Measurements from ENCODE around the gene ZIK1. TPM values are rescaled to one million over a fixed set of nuclear protein-coding genes. Genes with fewer than 3 reads are reported as not detected.

Gene ZIK1
- total and polyA plus RNA-seq, 12 donors: 1.2 to 5.4 (median 4.2) TPM

- Histone ChIP-seq H3K4me1 (peaks cover 6 to 33% (median 24%) of the 10 kb centered on the region in 9 donors), H3K4me3 (peak overlapping the region; percentile 29 to 89 (median 76)), H3K36me3 (peaks cover 0 to 30% (median 4%) of the 10 kb centered on the region in 9 donors), H3K9me3 (peaks cover 0 to 79% (median 19%) of the 10 kb centered on the region in 11 donors), H3K27ac (peak overlapping the region in 6 of 10 donors; percentile 46 to 85 (median 74)), H3K27me3 (no peaks in the 10 kb centered on the region)
- intact Hi-C loops (cut with DNase I): no loop called here
- ATAC-seq: no peak
- no peak for TF ChIP-seq CTCF (IDR thresholded peaks at IDR 0.05)
- 35 to 41% methylated on average over 21 of the region's 21 CpGs for WGBS, 2 donors
- peak in 1 of 2 donors; percentile 9 for DNase-seq
These were observed 833 bp upstream of the ZIK1 start for GRCh38 chr19:57583104-57583520.

- intact Hi-C loops (cut with DNase I): loop anchor here in 1 of 10 donors (5.0 kb wide), 1 partner anchor 45 kb away; the partner anchor contains the start of gene ZNF211
- Histone ChIP-seq H3K27me3 (no peaks in the 10 kb centered on the region), H3K36me3 (peaks cover 0 to 74% (median 41%) of the 10 kb centered on the region in 9 donors), H3K4me1 (peaks cover 5 to 22% (median 16%) of the 10 kb centered on the region in 9 donors), H3K4me3 (no peak overlapping the region), H3K27ac (no peak overlapping the region), H3K9me3 (peaks cover 0 to 95% (median 63%) of the 10 kb centered on the region in 11 donors)
- 96 to 100% methylated on average over 1 of the region's 1 CpG for WGBS, 2 donors
- no peak for DNase-seq
- ATAC-seq: no peak
- no peak for TF ChIP-seq CTCF (IDR thresholded peaks at IDR 0.05)
These were observed 3.6 kb downstream of the ZIK1 start for GRCh38 chr19:57587529-57587928.

DNA sequence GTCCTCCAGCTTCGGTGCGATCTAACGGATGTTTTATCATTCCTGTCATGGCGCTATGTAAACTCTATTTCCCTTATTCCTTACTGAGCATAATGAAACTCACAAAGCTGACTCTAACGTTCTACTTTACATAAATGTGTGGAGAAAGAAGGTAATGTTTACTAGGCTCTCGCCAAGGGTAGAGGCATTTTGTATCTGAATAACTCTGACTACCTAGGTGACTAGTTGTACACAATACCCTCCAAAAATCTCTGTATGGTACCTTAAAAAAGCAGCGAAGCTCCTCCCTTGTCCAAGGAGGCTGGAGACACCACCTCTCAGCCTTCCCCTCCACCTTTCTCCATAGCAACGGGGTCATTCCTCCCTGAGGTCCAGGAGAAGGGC is 15.4 kb downstream of the ZIK1 start:
- H3K27ac ChIP-seq: peak overlapping the region in 9 of 10 donors; percentile 41 to 84 (median 67)
- H3K4me3 ChIP-seq: peak overlapping the region; percentile 60 to 97 (median 83)
- intact Hi-C loops (cut with DNase I): loop anchor here in 2 of 10 donors (1.0 to 2.0 kb wide), 2 partner anchors 21 to 34 kb away; partner anchors contain the start of genes ZNF211 (in 1 of the 2) and ZNF416 (in 1 of the 2)
- H3K36me3 ChIP-seq: peaks cover 0 to 17% (median 0%) of the 10 kb centered on the region in 9 donors
- WGBS, 2 donors: 44 to 50% methylated on average over 8 of the region's 8 CpGs
- H3K4me1 ChIP-seq: peaks cover 2 to 21% (median 10%) of the 10 kb centered on the region in 9 donors
- no peaks in the 10 kb centered on the region for H3K27me3 ChIP-seq
- H3K9me3 ChIP-seq: peaks cover 0 to 68% (median 6%) of the 10 kb centered on the region in 11 donors
- no peak for TF ChIP-seq CTCF (IDR thresholded peaks at IDR 0.05)
- DNase-seq (no peak), ATAC-seq (no peak)

DNA sequence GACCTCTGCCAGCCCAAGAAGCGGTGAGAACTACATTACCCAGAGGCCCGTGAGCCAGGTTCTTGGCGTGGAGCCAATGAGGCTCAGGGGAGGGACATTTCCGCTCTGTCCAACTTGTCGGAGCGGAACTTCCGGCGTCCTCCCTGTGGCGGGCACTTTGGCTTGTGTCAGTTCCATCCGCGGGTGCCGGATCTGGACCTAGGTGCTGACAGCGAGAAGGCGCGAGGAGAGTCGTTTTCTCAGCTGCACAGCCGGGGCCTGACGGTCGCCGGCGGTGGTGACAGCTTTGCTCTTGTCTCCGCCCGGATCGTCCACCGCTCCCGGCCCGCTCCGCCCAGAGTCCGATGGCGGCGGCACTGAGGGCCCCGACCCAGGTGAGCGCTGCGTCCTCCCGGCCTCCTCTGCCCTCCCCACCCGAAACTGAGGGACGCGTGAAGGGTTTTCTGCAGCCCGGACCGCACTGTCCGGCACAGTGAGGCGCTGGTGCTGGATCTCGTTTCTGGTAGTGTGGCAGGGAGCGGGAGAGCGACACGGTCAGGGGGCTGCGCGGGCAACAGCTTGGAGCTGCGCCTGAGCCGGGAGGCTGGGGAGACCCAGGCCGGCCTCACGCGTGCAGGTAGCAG is 15.9 kb downstream of the ZIK1 start, which contains the start of gene ZNF530:
ZNF530 (plus strand) TSS at position 125 of the 623 bp plus-strand sequence. CDS start 4,461 bp downstream, outside the sequence.
- peak in 2 of 9 donors; percentile 8 to 22 for TF ChIP-seq CTCF (IDR thresholded peaks at IDR 0.05)
- peaks cover 0 to 68% (median 7%) of the 10 kb centered on the region in 11 donors for H3K9me3 ChIP-seq
- ATAC-seq: peak; percentile 98 to 100 (median 100)
- peak within 1 kb of the TSS; percentile 60 to 97 (median 83) for H3K4me3 ChIP-seq
- peaks cover 0 to 22% (median 3%) of the 10 kb centered on the region in 9 donors for H3K36me3 ChIP-seq
- peaks cover 2 to 21% (median 10%) of the 10 kb centered on the region in 9 donors for H3K4me1 ChIP-seq
- intact Hi-C loops (cut with DNase I): loop anchor here in 3 of 10 donors (1.0 to 10.0 kb wide), 3 partner anchors 21 to 1215 kb away; partner anchors contain the start of genes ZNF211 (in 1 of the 3) and ZNF416 (in 1 of the 3)
- DNase-seq: peak; percentile 96
- no peaks in the 10 kb centered on the region for H3K27me3 ChIP-seq
- peak within 1 kb of the TSS in 9 of 10 donors; percentile 41 to 84 (median 67) for H3K27ac ChIP-seq
- 0% methylated on average over 53 of the region's 53 CpGs for WGBS, 2 donors
